AG10803 (cell line): ENCODE measurements around the gene CELA2A.

Source experiments
- DNase-seq: peaks from one replicate; pipeline ENCODE4 v3.0.0; 2010; ENCODE audit warnings: low read depth
- H3K4me3 ChIP-seq: 2 replicates; pipeline ENCODE4 v1.5.1; 2011; ENCODE audit warnings: mild to moderate bottlenecking, low read length, control low read depth
- TF ChIP-seq, protein P1 (sequence below): conservative IDR thresholded peaks from 2 replicates; pipeline ENCODE4 v1.5.1; 2011; ENCODE audit warnings: mild to moderate bottlenecking, low read length, control low read depth, inconsistent platforms

CELA2A gene

DNA sequence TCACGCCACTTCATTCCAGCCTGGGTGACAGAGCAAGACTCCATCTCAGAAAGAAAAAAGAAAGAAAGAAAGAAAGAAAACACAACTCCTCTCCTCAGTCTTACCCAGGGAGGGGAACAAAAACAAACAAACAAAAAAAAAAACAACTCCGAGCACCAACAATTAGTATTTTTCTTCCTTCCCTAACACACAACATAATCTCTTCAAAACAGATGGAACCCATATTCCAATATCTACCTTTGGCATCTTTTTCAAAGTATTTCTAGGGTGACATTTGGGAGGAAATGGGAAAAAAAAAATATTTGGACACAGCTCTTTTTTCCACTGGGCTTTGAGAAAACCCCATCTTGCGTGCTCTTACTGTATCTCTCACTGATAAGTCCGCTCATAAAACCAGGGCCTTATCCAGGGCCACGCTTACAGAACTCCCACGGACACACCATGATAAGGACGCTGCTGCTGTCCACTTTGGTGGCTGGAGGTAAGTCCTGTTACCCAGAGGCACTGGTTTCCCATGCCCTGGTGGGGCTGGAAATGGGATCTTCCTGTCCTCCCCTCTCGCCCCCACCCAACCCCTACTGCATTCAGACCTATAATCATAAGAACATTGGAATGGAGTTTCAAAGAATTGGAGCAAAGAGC lies at the start of gene CELA2A:
Gene CELA2A, plus strand, starts transcription at position 420 of the 642 bp plus-strand sequence. Its CDS starts 22 bp downstream, at position 442.
- no peak within 1 kb of the TSS for H3K4me3 ChIP-seq
- TF ChIP-seq, protein P1, sequence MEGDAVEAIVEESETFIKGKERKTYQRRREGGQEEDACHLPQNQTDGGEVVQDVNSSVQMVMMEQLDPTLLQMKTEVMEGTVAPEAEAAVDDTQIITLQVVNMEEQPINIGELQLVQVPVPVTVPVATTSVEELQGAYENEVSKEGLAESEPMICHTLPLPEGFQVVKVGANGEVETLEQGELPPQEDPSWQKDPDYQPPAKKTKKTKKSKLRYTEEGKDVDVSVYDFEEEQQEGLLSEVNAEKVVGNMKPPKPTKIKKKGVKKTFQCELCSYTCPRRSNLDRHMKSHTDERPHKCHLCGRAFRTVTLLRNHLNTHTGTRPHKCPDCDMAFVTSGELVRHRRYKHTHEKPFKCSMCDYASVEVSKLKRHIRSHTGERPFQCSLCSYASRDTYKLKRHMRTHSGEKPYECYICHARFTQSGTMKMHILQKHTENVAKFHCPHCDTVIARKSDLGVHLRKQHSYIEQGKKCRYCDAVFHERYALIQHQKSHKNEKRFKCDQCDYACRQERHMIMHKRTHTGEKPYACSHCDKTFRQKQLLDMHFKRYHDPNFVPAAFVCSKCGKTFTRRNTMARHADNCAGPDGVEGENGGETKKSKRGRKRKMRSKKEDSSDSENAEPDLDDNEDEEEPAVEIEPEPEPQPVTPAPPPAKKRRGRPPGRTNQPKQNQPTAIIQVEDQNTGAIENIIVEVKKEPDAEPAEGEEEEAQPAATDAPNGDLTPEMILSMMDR = no peak
- DNase-seq = no peak

DNA sequence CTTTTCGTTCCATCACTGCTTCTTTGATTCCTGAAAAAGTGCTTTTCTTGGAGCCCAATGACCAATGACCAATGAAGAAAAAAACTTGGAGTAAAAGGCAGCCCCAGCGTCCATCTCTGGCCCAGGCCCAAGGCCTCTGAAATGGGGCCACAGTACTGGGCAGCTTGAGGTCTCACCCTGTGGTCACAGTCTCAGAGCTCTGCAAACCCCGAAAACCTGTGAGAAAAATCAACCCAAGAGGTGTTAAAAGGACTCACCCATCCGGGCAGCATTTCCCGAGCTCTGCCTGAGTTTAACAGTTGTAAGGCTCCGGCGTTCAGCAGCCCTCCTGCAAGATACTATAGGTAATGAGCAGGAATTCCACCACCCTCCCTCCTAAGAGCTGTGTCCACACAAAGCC lies 49.0 kb upstream of the CELA2A start:
- TF ChIP-seq, protein P1 = no peak
- no peak overlapping the region for H3K4me3 ChIP-seq
- no peak for DNase-seq

DNA sequence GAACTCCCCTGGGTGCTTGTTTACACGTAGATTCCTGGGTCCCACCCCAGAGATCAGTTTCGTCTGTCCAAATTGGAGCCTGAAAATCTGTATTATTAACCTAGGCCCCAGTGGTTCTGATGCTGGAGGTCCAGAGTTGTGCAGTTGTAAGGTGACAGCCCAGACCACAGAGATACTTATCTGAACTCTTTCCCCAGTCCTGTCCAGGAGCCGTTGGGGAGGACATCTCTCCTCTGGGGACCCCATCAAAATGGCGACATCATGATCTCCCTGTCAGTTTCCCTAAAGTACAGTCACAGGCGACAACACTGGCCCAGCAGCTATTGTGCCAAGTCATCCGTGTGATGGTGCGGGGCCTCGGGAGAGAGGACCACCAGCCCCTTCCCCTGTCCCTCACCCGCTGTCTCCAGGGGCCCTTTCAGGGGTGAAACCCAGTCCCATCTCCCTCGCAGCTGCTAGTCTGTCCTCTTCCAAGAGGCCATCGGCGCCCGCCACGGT lies 47.6 kb upstream of the CELA2A start:
- H3K4me3 ChIP-seq = peak overlapping the region; percentile 84
- TF ChIP-seq, protein P1 = no peak
- DNase-seq = no peak

DNA sequence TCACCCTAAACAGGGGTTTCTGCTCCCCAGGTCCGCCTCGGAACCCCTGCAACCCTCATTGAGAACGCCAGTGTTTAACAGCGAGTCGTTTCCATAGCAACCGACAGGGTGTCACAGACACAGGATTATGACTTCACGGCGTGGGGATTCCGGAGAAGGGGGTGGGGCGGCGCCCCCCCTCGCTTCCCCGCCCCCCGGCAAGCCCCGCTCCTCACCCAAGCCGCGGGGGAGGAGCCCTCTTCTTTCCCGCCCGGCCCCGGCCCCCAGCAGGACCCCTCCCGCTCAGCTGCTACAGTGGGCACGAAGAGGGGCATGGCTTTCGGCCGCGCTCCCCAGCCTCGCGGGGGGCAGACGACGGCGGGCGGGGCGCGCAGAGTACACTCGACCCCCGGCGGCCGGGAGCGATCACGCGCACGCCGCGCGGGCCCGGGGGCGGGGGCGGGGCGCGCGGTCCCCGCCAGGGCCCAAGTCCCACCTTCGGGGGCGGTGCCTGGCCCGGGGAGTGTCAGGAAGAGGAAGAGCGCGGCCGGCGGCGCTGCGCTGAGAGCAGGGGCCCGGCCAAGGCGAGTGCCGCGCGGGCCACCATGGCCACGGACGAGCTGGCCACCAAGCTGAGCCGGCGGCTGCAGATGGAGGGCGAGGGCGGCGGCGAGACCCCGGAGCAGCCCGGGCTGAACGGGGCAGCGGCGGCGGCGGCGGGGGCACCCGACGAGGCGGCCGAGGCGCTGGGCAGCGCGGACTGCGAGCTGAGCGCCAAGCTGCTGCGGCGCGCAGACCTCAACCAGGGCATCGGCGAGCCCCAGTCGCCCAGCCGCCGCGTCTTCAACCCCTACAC lies 46.9 kb upstream of the CELA2A start, which contains the start of gene EFHD2:
Gene EFHD2, plus strand, starts transcription at position 501 of the 835 bp plus-strand sequence. Its CDS starts 84 bp downstream, at position 585.
- TF ChIP-seq, protein P1 = no peak
- DNase-seq = peak; percentile 66
- H3K4me3 ChIP-seq = peak within 1 kb of the TSS; percentile 84

DNA sequence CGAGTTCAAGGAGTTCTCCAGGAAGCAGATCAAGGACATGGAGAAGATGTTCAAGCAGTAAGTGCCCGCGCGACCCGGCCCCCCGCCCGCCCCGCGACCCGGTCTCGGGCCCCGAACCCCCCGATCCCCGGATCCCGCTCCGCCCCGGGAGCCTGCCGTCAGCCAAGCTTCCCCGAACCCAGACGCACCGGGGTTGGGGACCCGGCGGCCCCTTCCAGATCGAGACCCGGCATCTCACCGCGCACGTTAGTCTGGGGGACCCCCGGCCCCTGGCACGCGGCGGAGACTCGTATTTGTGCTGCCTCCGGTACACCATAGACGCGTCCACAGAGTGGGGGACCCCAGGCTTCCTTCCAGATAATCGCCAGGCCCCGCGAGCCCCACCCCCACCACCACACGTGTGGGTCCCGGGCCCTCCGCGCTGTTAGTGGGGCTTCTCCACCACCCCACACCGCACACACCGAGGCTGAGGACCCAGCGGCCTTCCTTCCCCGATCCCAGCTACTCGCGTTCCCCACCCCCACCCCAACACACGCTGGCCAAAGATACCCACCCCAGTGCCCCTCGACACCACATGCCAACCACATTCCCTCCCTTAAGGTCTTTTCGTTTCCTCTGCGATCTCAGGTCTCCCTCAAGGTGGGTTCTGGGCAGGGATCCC lies 46.2 kb upstream of the CELA2A start:
- no peak for DNase-seq
- TF ChIP-seq, protein P1 = no peak
- H3K4me3 ChIP-seq = peak overlapping the region; percentile 84

DNA sequence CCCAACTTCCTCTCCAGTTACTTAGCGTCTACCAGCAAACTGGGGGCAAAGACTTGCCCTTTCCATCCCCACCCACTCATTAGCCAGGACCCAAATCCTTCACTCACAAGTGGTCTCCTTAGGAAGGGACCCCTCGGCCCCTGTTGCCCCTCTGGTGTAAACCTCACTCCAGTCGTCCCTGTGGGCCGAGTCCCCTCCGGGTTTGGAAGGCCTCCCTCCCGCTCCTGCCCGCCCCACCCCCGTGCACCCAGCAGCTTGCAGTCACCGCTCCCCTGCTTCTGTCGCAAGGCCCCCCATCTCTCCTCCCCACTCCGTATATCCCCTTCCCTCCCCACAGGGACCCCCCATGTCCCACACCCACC lies 45.7 kb upstream of the CELA2A start:
- TF ChIP-seq, protein P1 = no peak
- H3K4me3 ChIP-seq = peak overlapping the region; percentile 84
- DNase-seq = no peak
